HG02870 (cell line): Measurements from ENCODE around the gene POMGNT2.
"Not testable (repeated sequence)": the region's sequence is repeated elsewhere in the genome, so short reads cannot be mapped to it uniquely, and the experiment has no call there.

Source experiments
- ATAC-seq: cut with Tn5 transposase; IDR thresholded peaks from one replicate; pipeline ENCODE4 v1.9.1; 2021; ENCODE audit warnings: mild to moderate bottlenecking, moderate library complexity; ENCODE audit not compliant: unreplicated experiment

Gene POMGNT2

DNA sequence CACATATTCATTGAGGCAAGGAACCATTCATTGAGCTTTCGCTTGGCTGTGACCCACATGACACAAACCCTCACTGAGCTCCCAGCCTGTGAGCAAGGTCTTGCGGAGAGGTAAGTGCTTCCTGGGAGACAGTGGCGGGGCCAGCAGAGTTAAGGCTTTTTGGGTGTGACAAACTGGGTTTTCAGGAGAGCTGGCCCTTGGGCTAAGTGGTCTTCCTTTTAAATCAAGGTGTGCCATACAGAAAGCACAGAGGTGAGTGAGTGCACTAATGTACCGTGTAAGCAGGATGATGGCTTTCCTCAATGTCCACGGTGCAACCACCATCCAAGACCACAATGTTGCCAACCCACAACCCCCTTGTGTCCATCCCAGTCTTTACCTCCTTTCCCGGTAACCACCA is 28.6 kb downstream of the POMGNT2 start:
- no peak for ATAC-seq

DNA sequence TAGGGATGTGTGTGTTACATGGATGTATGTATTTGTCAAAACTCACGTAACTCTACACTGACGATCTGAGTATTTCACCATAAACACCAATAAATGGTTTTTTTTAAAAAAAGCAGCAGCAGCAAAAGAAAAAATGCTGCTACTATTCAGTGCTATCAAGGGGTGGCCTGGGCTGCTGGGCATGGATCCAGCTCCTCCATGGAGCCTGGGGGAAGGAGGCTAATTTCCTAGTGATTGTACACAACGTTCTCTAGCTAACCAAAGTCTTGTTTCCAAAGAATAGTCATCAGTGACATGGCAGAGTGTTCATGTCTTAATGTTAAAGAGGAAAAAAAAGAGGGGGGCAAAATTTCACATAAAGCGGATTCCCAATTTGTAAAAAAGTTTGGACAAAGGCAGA is 29.0 kb downstream of the POMGNT2 start:
- no peak for ATAC-seq

DNA sequence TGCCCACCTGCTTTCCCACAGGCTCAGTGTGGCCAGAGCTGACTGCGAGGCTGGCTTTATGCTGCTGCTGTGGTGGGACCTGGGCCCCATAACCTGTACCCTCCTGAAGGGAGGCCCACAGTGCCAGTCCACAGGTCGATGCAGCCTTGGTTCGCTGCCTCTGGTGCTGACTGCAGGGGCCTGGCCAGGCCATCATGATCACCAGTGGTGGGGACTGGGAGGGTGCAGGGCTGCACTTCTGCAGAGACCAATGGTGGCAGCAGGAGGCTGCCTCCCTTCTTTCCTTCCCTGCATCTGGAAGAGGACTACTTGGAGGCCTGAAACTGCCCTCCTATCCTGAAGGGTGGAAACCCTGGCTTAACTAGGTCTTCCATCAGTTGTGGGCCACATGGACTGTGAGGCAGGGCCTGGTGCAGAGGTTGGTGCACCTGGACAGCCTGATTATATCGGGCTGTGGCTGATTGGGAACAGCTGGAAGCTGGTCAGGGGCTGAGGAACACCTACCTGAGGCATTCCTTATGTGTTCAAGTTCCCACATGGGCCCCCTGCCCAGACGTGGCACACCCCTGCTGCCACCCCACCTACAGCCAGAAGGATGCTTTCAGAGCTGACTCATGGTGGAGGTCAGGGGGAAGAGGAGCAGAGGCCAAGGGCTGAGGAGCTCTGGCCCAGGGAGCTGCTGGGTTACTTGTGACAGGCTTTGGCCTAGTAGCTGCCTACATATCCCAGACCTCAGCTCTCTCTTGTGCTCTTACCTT is 29.8 kb downstream of the POMGNT2 start:
- no peak for ATAC-seq

DNA sequence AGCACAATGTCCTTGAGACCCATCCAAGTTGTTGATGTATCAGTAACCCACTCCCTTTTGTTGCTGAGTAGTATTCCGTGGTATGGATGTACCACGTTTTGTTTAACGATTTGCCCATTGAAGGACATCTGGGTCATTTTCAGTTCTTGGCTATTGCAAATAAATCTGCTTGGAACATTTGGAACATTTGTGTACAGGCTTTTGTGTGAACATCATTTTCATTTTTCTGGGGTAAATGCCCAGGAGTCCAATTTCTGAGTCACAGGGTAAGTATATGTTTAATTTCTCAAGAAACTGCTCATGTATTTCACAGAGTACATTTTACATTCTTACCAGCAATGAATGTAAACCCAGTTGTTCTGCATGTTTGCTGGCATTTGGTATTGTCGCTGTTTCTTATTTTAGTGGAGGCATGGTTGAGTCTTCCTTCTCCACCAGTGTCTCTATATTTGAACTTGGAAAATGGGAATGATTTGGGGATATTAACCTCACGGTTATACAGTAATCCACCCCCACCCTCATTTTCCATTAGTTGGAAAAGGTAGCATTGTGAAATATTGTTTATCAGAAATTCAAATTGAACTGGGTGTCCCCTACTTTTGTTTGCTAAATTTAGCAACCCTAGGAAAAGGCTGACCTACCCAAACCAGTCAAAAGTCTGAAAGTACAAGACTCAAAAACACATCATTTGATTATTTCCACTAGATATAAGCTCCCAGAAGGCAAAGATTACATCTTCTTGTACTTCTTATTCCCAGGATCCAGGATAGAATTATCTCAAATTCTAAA is 30.8 kb downstream of the POMGNT2 start:
- no peak for ATAC-seq

DNA sequence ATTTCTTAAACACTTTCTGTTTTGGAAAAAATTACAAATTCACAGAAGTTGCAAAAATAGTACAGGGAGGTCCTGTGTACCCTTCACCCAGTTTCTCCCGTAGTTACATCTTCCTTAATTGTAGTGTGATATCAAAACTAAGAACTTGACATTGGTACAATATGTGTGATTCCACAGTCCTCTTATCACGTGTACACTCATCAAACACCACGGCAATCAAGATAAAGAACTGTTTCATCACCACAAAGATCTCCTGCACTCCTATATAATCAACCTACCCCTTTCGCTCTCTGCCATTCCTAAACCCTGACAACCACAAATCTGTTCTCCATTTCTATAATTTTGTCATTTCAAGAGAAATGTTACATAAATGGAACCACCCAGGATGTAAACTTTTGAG is 31.4 kb downstream of the POMGNT2 start:
- no peak for ATAC-seq

- no peak for ATAC-seq
Observed at GRCh38 chr3:43073836-43074220, 32.1 kb downstream of the POMGNT2 start.

DNA sequence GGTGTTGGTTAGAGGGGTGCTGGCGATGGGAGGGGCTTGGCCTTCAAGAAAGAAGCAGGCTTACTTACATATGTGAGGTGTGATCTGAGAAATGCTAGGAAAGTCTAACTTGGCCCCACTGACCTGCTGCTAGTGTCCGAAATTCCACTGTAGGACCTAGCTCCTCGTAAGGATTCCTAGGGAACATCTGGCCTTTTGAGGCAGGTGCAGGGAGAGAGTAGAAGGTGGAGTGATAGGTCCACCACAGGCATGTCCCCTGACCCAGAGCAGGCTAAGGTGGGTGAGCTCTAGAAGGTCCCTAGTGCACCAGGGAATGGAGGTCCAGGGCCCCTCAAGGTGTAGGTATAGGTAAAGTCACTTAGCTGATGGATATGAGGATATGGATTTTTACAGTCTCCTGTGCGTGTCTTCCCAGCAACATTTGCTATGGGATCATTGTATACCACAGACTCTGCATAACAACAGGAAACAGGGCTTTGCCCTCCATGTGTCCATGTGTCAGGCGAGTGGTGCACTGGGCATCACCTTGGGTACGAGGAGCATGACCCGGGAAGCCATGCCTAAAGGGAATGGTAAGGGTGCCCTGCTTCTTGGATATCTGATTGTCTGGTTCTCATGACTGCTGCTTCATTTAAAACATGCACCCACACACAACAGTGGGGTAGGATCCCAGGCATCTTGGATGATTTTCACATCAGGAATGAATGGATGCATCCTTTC is 32.6 kb downstream of the POMGNT2 start:
- ATAC-seq: no peak

GRCh38 chr3:43072361-43072760 is 33.5 kb downstream of the POMGNT2 start:
- ATAC-seq: no peak

- ATAC-seq: no peak
Observed at GRCh38 chr3:43071313-43071893, 34.5 kb downstream of the POMGNT2 start.

- ATAC-seq: not testable (repeated sequence)
Observed at GRCh38 chr3:43070670-43071069, 35.2 kb downstream of the POMGNT2 start.

- no peak for ATAC-seq
Observed at GRCh38 chr3:43063114-43063513, 42.8 kb downstream of the POMGNT2 start.

DNA sequence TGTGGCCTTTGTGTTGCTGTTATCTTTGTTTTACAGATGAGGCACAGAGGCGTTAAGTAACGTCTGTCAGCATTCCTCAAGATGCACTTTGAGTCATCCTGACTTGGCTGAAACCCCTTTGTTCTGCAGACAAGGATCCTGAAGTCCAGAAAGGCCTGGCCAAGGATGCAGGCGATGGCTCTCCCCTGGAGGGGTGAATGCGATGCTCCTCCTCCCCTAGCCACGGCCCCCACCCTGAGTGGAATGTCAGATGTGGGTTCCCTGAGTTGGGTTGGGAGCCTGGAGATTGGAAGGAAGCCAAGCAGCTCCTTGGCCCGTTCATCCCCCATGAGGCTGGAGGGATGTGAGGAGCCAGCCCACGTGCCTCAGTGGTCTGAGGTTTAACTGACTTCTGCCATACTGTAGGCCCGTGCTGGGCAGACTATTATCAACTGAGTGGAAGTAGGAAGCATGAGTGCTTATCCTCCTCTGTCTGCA is 43.3 kb downstream of the POMGNT2 start:
- no peak for ATAC-seq

DNA sequence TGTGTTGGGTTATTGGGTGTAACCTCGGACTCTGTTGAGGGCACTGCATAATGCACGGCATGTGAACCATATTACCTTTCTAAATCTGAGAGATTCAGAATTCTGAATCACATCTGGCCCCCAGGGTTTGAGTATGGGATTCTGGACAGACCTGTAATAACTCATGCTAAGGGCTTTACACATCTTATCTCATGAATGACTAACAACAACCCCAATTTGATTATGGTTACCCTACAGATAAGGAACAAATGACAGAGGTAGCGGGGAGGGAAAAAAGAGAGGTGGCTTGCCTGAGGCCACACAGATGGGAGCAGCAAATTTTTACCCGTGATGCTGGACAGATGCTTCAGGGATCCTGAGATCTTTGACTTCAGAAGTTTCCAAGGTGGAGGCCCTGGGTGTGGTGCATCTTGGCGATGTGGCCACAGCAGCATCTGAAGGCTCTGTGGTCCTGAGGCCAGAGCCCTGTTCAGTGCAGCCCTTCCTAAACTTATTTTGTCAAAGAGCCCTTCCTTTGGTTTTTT is 43.8 kb downstream of the POMGNT2 start:
- ATAC-seq: no peak

GRCh38 chr3:43061101-43061895 is 44.6 kb downstream of the POMGNT2 start:
- no peak for ATAC-seq

DNA sequence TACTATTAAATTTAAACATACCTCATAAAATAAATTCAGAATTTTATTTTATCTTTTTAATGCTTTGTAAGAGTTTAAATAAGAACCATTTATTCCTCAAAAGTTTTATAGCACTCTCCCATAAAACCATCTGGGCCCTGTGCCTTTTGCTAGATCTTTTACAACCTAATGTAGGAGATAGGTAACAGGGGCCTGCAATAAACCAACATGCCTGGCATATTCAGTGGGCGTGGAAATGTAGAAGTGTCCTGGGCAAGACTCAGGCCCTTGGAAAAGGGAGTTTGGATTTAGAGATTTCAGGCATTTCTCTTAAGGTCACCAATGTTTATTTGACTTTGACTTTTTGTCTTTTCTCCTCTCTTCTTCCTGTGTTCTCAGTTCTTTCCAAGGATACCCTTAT is 46.4 kb downstream of the POMGNT2 start:
- no peak for ATAC-seq

- no peak for ATAC-seq
Observed at GRCh38 chr3:43055806-43056770, 49.8 kb downstream of the POMGNT2 start.

- ATAC-seq: no peak
Observed at GRCh38 chr3:43055393-43055792, 50.5 kb downstream of the POMGNT2 start.

DNA sequence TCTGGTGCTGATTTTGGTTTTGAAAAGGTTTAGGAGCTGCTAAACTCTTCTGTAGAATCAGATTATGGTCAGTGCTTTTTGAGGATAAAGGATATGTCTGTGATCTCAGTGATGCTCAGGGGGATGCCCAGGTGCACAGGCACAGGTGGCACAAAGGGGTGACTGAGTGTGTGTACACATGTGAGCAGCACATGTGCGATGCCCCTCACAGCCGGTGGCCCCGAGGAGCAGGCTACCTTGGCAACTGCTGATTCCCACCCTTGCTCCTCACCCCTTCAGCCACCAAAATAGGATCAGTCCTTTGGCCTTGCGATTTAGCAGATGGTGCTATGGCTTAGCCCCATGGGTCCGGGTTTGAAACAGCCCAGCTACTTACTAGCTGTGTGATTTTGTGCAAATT is 51.1 kb downstream of the POMGNT2 start:
- ATAC-seq: no peak

- no peak for ATAC-seq
Observed at GRCh38 chr3:43053291-43053690, 52.6 kb downstream of the POMGNT2 start.
